NCI-H2171 treated with DMSO at 0.1 percent for 48 hours (cell line): ENCODE results near the gene SIDT1.

Source experiments
- DNase-seq: peaks from one replicate; lab custom pipeline; 2025; lab: John Stamatoyannopoulos, UW

The SIDT1 gene

GRCh38 chr3:113531826-113532697 is at the start of gene SIDT1:
Gene SIDT1 (plus strand): TSS chr3:113532555. CDS start chr3:113533022, 467 bp downstream.
- DNase-seq = peak; percentile 77

- DNase-seq = no peak
Measured at GRCh38 chr3:113485161-113485609, 47.2 kb upstream of the SIDT1 start.

- DNase-seq = peak; percentile 33
Measured at GRCh38 chr3:113495035-113495434, 37.3 kb upstream of the SIDT1 start.

GRCh38 chr3:113496924-113497323 is 35.4 kb upstream of the SIDT1 start:
- no peak for DNase-seq

- DNase-seq = no peak
Measured at GRCh38 chr3:113498221-113499005, 33.9 kb upstream of the SIDT1 start.

GRCh38 chr3:113499081-113499480 is 33.3 kb upstream of the SIDT1 start:
- DNase-seq = no peak

GRCh38 chr3:113501597-113501996 is 30.8 kb upstream of the SIDT1 start:
- DNase-seq = no peak

GRCh38 chr3:113505867-113506266 is 26.5 kb upstream of the SIDT1 start:
- no peak for DNase-seq

GRCh38 chr3:113507501-113508067 is 24.8 kb upstream of the SIDT1 start:
- no peak for DNase-seq

GRCh38 chr3:113508966-113509365 is 23.4 kb upstream of the SIDT1 start:
- DNase-seq = no peak

GRCh38 chr3:113514265-113514769 is 18.0 kb upstream of the SIDT1 start:
- DNase-seq = no peak

- DNase-seq = no peak
Measured at GRCh38 chr3:113516115-113516505, 16.2 kb upstream of the SIDT1 start.

GRCh38 chr3:113521981-113522380 is 10.4 kb upstream of the SIDT1 start:
- DNase-seq = no peak

GRCh38 chr3:113523241-113523640 is 9.1 kb upstream of the SIDT1 start:
- DNase-seq = no peak

GRCh38 chr3:113532698-113533533 is 561 bp downstream of the SIDT1 start:
- DNase-seq = peak; percentile 55

- DNase-seq = no peak
Measured at GRCh38 chr3:113533534-113533892, 1.2 kb downstream of the SIDT1 start.

- no peak for DNase-seq
Measured at GRCh38 chr3:113534365-113534764, 2.0 kb downstream of the SIDT1 start.

- DNase-seq = no peak
Measured at GRCh38 chr3:113535898-113536297, 3.5 kb downstream of the SIDT1 start.

GRCh38 chr3:113536627-113537101 is 4.3 kb downstream of the SIDT1 start:
- no peak for DNase-seq

GRCh38 chr3:113537155-113537554 is 4.8 kb downstream of the SIDT1 start:
- no peak for DNase-seq

- no peak for DNase-seq
Measured at GRCh38 chr3:113541519-113541918, 9.2 kb downstream of the SIDT1 start.
